ENCODE results near the gene NR4A3.

NR4A3 gene

GRCh38 chr9:99878651-99879050 lies 57.0 kb downstream of the NR4A3 start:
- no peak for DNase-seq (ENCODE audit: low spot score)

- no peak for DNase-seq (ENCODE audit: low spot score)
Observed at GRCh38 chr9:99881769-99882168, 60.1 kb downstream of the NR4A3 start.

GRCh38 chr9:99885747-99886146 lies 64.1 kb downstream of the NR4A3 start:
- no peak for DNase-seq (ENCODE audit: low spot score)

- no peak for DNase-seq (ENCODE audit: low spot score)
Observed at GRCh38 chr9:99889120-99889519, 67.4 kb downstream of the NR4A3 start.

GRCh38 chr9:99894826-99895225 lies 73.1 kb downstream of the NR4A3 start:
- DNase-seq (ENCODE audit: low spot score), result no peak

- no peak for DNase-seq (ENCODE audit: low spot score)
Observed at GRCh38 chr9:99895510-99895909, 73.8 kb downstream of the NR4A3 start.

- no peak for DNase-seq (ENCODE audit: low spot score)
Observed at GRCh38 chr9:99896119-99896518, 74.4 kb downstream of the NR4A3 start.

GRCh38 chr9:99903393-99903792 lies 81.7 kb downstream of the NR4A3 start:
- no peak for DNase-seq (ENCODE audit: low spot score)

- DNase-seq (ENCODE audit: low spot score), result no peak
Observed at GRCh38 chr9:99905833-99906402, 84.2 kb downstream of the NR4A3 start.

GRCh38 chr9:99906403-99907207 lies 84.9 kb downstream of the NR4A3 start, which contains the start of gene STX17:
TSS of gene STX17 (plus strand) at chr9:99906654. CDS start at chr9:99915240, 8,586 bp downstream.
- peak; percentile 76 for DNase-seq (ENCODE audit: low spot score)

- DNase-seq (ENCODE audit: low spot score), result no peak
Observed at GRCh38 chr9:99907208-99907532, 85.5 kb downstream of the NR4A3 start.

- no peak for DNase-seq (ENCODE audit: low spot score)
Observed at GRCh38 chr9:99911600-99911999, 89.9 kb downstream of the NR4A3 start.

All from hematopoietic multipotent progenitor cell treated with erythropoietin and hydrocortisone succinate and interleukin-3 and kit ligand, for 17 days (in vitro differentiated cells).